Endothelial cell of umbilical vein (primary cell): ENCODE data around the gene MS4A1. TPM values are rescaled to one million over a fixed set of nuclear protein-coding genes. Genes with fewer than 3 reads are reported as not detected.

Experiments used
- polyA plus RNA-seq, 4 experiments: library from polyadenylated mRNA; depleted of rRNA in 3 of 4; stranded (reverse) in 3 of 4; unstranded in 1 of 4; fragments of >200 nt; gene quantifications; 2 replicates each; pipeline versions ENCODE4 v1.2.1 to v1.2.3, GENCODE V29; 2011 to 2012; ENCODE audit warnings: missing spikeins in 1 of 4
- total RNA-seq: library from RNA; stranded (reverse); gene quantifications from 2 replicates; pipeline ENCODE4 v1.2.3, GENCODE V29; 2021

Gene MS4A1
- total and polyA plus RNA-seq, 2 donors (not counting 3 experiments of a cell fraction or from before 2014, with no cell fraction given), result not detected

Other genes starting within 250 kb of the MS4A1 start
- not detected in 2 replicates for gene MS4A4E, start 212.7 kb upstream of the MS4A1 start, total RNA-seq
- not detected in 2 replicates for gene MS4A4E, start 212.7 kb upstream of the MS4A1 start, polyA plus RNA-seq
- not detected in 2 replicates for gene MS4A4A, start 175.2 kb upstream of the MS4A1 start, total RNA-seq
- gene MS4A4A, start 175.2 kb upstream of the MS4A1 start, polyA plus RNA-seq, result 0.13 and 0.19 TPM in 2 replicates
- not detected in 2 replicates for gene MS4A6E, start 128.6 kb upstream of the MS4A1 start, total RNA-seq
- gene MS4A6E, start 128.6 kb upstream of the MS4A1 start, polyA plus RNA-seq, result not detected in 2 replicates
- not detected in 2 replicates for gene MS4A7, start 77.3 kb upstream of the MS4A1 start, total RNA-seq
- gene MS4A7, start 77.3 kb upstream of the MS4A1 start, polyA plus RNA-seq, result 0.04 TPM in 1 of 2 replicates, not detected in the other
- gene MS4A14, start 59.4 kb upstream of the MS4A1 start, total RNA-seq, result not detected in 2 replicates
- gene MS4A14, start 59.4 kb upstream of the MS4A1 start, polyA plus RNA-seq, result not detected in 2 replicates
- not detected in 2 replicates for gene MS4A5, start 26.3 kb upstream of the MS4A1 start, total RNA-seq
- not detected in 2 replicates for gene MS4A5, start 26.3 kb upstream of the MS4A1 start, polyA plus RNA-seq
- gene MS4A12, start 36.9 kb downstream of the MS4A1 start, total RNA-seq, result not detected in 2 replicates
- gene MS4A12, start 36.9 kb downstream of the MS4A1 start, polyA plus RNA-seq, result not detected in 2 replicates
- not detected in 2 replicates for gene MS4A13, start 59.5 kb downstream of the MS4A1 start, total RNA-seq
- not detected in 2 replicates for gene MS4A13, start 59.5 kb downstream of the MS4A1 start, polyA plus RNA-seq
- not detected in 2 replicates for gene MS4A8, start 243.8 kb downstream of the MS4A1 start, total RNA-seq
- not detected in 2 replicates for gene MS4A8, start 243.8 kb downstream of the MS4A1 start, polyA plus RNA-seq